HL-60 (cell line): ENCODE data around the gene TBX18.

ENCODE experiments used
- POLR2AphosphoS5 ChIP-seq: IDR thresholded peaks from 2 replicates; pipeline ENCODE4 v1.6.1; 2012; ENCODE audit warnings: low read depth
- REST ChIP-seq: IDR thresholded peaks from 2 replicates; pipeline ENCODE4 v1.6.1; 2012; ENCODE audit warnings: low read depth; ENCODE audit not compliant: insufficient replicate concordance
- SPI1 ChIP-seq: IDR thresholded peaks from 2 replicates; pipeline ENCODE4 v1.6.1; 2012; ENCODE audit warnings: low read depth, mild to moderate bottlenecking, borderline replicate concordance
- TF ChIP-seq, protein P1 (sequence below): IDR thresholded peaks from one replicate; pipeline ENCODE4 v1.5.1; 2011; ENCODE audit warnings: low read length, control low read depth, inconsistent platforms; ENCODE audit not compliant: insufficient read depth

DNA sequence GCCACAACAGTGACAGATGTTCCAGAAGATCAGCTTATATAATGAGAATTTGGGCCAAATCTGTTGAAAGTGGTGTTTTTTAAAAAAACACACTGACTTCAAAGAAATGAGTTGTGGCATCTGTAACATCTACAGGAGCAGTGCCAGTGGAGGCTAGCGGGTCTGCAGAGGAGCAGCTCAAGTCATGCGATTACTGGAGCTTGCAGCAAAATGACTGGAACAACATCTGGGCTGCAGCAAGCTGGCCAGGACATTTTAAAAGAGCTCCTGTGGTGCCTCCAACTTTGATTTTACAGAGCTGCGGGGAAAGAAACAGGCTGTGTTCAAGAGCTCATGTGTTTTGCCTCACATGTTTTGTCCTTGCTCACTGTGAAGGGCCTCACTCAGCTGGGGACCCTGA, 57.2 kb downstream of the TBX18 start:
- TF ChIP-seq, protein P1, sequence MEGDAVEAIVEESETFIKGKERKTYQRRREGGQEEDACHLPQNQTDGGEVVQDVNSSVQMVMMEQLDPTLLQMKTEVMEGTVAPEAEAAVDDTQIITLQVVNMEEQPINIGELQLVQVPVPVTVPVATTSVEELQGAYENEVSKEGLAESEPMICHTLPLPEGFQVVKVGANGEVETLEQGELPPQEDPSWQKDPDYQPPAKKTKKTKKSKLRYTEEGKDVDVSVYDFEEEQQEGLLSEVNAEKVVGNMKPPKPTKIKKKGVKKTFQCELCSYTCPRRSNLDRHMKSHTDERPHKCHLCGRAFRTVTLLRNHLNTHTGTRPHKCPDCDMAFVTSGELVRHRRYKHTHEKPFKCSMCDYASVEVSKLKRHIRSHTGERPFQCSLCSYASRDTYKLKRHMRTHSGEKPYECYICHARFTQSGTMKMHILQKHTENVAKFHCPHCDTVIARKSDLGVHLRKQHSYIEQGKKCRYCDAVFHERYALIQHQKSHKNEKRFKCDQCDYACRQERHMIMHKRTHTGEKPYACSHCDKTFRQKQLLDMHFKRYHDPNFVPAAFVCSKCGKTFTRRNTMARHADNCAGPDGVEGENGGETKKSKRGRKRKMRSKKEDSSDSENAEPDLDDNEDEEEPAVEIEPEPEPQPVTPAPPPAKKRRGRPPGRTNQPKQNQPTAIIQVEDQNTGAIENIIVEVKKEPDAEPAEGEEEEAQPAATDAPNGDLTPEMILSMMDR, result no peak
- TF ChIP-seq REST (no peak), POLR2AphosphoS5 (no peak), SPI1 (no peak)
